ENCODE measurements around the gene PHKA2. TPM values are rescaled to one million over a fixed set of nuclear protein-coding genes. Genes with fewer than 3 reads are reported as not detected.

PHKA2 gene, protein sequence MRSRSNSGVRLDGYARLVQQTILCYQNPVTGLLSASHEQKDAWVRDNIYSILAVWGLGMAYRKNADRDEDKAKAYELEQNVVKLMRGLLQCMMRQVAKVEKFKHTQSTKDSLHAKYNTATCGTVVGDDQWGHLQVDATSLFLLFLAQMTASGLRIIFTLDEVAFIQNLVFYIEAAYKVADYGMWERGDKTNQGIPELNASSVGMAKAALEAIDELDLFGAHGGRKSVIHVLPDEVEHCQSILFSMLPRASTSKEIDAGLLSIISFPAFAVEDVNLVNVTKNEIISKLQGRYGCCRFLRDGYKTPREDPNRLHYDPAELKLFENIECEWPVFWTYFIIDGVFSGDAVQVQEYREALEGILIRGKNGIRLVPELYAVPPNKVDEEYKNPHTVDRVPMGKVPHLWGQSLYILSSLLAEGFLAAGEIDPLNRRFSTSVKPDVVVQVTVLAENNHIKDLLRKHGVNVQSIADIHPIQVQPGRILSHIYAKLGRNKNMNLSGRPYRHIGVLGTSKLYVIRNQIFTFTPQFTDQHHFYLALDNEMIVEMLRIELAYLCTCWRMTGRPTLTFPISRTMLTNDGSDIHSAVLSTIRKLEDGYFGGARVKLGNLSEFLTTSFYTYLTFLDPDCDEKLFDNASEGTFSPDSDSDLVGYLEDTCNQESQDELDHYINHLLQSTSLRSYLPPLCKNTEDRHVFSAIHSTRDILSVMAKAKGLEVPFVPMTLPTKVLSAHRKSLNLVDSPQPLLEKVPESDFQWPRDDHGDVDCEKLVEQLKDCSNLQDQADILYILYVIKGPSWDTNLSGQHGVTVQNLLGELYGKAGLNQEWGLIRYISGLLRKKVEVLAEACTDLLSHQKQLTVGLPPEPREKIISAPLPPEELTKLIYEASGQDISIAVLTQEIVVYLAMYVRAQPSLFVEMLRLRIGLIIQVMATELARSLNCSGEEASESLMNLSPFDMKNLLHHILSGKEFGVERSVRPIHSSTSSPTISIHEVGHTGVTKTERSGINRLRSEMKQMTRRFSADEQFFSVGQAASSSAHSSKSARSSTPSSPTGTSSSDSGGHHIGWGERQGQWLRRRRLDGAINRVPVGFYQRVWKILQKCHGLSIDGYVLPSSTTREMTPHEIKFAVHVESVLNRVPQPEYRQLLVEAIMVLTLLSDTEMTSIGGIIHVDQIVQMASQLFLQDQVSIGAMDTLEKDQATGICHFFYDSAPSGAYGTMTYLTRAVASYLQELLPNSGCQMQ
- 9.4 and 10.0 TPM in 2 replicates for total RNA-seq (2012; rRNA removed)
- polyA plus RNA-seq (2012; rRNA removed): 21.1 and 21.5 TPM in 2 replicates
- 7.0 and 12.9 TPM in 2 replicates for polyA plus RNA-seq (2012; cell fraction: cytosol; rRNA removed)
- 157 and 189 TPM in 2 replicates for polyA plus RNA-seq (2012; cell fraction: nucleus; rRNA removed; ENCODE audit: low replicate concordance)
- percentile 55 among the genes with signal in this experiment for Bru-seq, nascent RNA
- BruChase-seq, experiment 1, labeled RNA remaining after a 6-hour chase: percentile 51 among the genes with signal in this experiment
- BruChase-seq, experiment 2, labeled RNA remaining after a 2-hour chase: percentile 51 among the genes with signal in this experiment
- long read RNA-seq, full-length matches to known transcripts: 3 of 6 reads
- long read RNA-seq, partial matches to known transcripts: 0 of 6 reads
- long read RNA-seq, other reads (novel, unspliced or antisense): 3 of 6 reads

DNA sequence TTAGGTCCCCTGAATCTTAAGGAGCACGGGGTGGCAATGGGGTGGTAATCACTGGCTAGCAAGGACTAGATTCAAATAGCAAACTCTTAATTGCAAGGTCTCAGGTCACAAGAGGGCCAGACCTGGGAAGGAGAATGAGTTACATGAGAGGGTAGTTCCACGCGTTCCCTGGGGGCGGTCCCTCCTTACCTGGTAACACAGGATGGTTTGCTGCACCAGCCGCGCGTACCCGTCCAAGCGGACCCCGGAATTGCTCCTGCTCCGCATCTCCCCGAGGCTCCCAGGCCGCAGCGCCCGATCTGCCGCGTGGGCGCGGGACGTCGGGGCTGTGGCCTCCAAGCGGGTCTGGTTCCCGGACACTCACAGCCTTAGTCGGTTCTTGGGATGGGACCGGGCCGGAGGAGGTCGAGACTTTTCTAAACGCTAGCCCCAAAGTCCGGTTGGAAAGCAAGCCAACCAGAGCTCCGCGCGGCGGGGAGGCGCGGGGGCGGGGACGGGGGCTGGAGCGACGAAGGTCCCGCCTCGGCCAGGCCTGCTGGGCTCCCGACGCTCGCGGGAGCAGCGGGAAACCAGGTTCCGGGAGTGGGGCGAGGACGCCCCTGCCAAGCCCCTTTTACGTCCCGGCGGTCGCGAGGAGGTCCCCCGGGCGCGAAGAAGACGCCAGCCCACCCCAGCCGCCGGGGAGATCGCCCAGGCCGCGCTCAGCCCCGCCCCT lies at the start of gene PHKA2:
PHKA2 (minus strand) TSS at position 449 of the 715 bp plus-strand sequence; CDS start at position 267, 182 bp downstream.
- H3K14ac ChIP-seq (replicated peaks; ENCODE audit: low read depth, low read length): peak within 1 kb of the TSS; percentile 58
- dilution Hi-C loops (cut with HindIII; ENCODE audit: low sequenced_read_pairs, unreplicated experiment) (no loop called here), intact Hi-C loops (cut with micrococcal nuclease) (loop anchor here (10.0 kb wide), 1 partner anchor 569 kb away; no protein-coding TSS in a partner anchor), in situ Hi-C loops (cut with MboI; ENCODE audit: low sequenced_read_pairs) (no loop called here)
- peak within 1 kb of the TSS; percentile 44; the same call in 1 of the 2 replicates for H3K56ac ChIP-seq (ENCODE audit: extremely low read depth, insufficient read depth, low read length)
- H2AK5ac ChIP-seq (ENCODE audit: low read depth, low read length): no peak within 1 kb of the TSS
- H2AFZ ChIP-seq (replicated peaks; ENCODE audit: low read length, poor library complexity): peak within 1 kb of the TSS; percentile 93
- peak within 1 kb of the TSS; percentile 84 for H2BK5ac ChIP-seq (ENCODE audit: low read depth, low read length, poor library complexity, severe bottlenecking)
- peak within 1 kb of the TSS; percentile 75 for H4K91ac ChIP-seq (ENCODE audit: insufficient read depth, low read depth, low read length)
- BruUV-seq (replicated peaks): no TSS peak
- H2AK9ac ChIP-seq (replicated peaks; ENCODE audit: low read depth, low read length, poor library complexity): peak within 1 kb of the TSS; percentile 5
- peak within 1 kb of the TSS; percentile 85 for H3K27ac ChIP-seq (ENCODE audit: insufficient read depth, low read length)
- H4K8ac ChIP-seq (ENCODE audit: low read depth in 2 of 2, low read length in 2 of 2): peak within 1 kb of the TSS; percentile 85 to 94; a peak in 3 of 4 replicates
- H3K4me2 ChIP-seq (ENCODE audit: low read depth, low read length): peak within 1 kb of the TSS; percentile 98
- CTCF ChIA-PET: interaction anchor here (0.6 kb wide), 1 partner anchor 638 kb away, joined by 3 read pairs; no protein-coding TSS in a partner anchor
- WGBS, 2 experiments (ENCODE audit: extremely low coverage in 2 of 2, insufficient read length in 1 of 2): 32% methylated on average over 22 of the region's 64 CpGs; no CpG with 5 or more reads in 1 of the 2 experiments
- no peaks in the 10 kb centered on the region; the same call in none of the 2 replicates for H3K36me3 ChIP-seq (ENCODE audit: control insufficient read depth, insufficient read depth, low read length)
- peak; percentile 79 for ATAC-seq (ENCODE audit: low read depth)
- H2BK120ac ChIP-seq (ENCODE audit: low read depth, low read length): peak within 1 kb of the TSS; percentile 30; the same call in 1 of the 2 replicates
- no peaks in the 10 kb centered on the region for H4K20me1 ChIP-seq (ENCODE audit: insufficient read depth, low read length)
- 0 out of 2 replicates have a peak, but pooled peaks cover 2% of the 10 kb centered on the region for H3K4me1 ChIP-seq (ENCODE audit: control insufficient read depth, insufficient read depth, low read length)
- peaks cover 10 to 22% of the 10 kb centered on the region in 2 experiments; a peak in 3 of 4 replicates for H3K79me1 ChIP-seq (ENCODE audit: low read depth in 1 of 2, low read length in 2 of 2)
- H4K5ac ChIP-seq (ENCODE audit: low read depth, low read length): peak within 1 kb of the TSS; percentile 86
- no peaks in the 10 kb centered on the region for H3K9me3 ChIP-seq (ENCODE audit: control insufficient read depth, insufficient read depth, low read length)
- TF ChIP-seq BHLHE40 (IDR thresholded peaks at IDR 0.05; ENCODE audit: low read depth, low read length): no peak
- 0 out of 2 replicates have a peak, but pooled peaks have one; percentile 11 for TF ChIP-seq MXI1 (IDR thresholded peaks at IDR 0.05; ENCODE audit: borderline replicate concordance, low read depth, low read length)
- peak within 1 kb of the TSS; percentile 82 for H3K9ac ChIP-seq (ENCODE audit: low read depth, low read length)
- peak within 1 kb of the TSS; percentile 24; the same call in 1 of the 2 replicates for H3K18ac ChIP-seq (ENCODE audit: low read depth, low read length)
- peak within 1 kb of the TSS; percentile 21; the same call in 1 of the 2 replicates for H3K23ac ChIP-seq (ENCODE audit: low read depth, low read length)
- H3K27me3 ChIP-seq (ENCODE audit: control insufficient read depth, insufficient read depth, low read length): no peaks in the 10 kb centered on the region
- POLR2A ChIA-PET (ENCODE audit: unreplicated experiment): no interaction called here
- DNase-seq: no peak
- no peaks in the 10 kb centered on the region for H3K9me1 ChIP-seq (ENCODE audit: insufficient read depth, low read length)
- no peak within 1 kb of the TSS for H2BK15ac ChIP-seq (ENCODE audit: low read depth, low read length)
- H3K4ac ChIP-seq (ENCODE audit: low read depth, low read length): peak within 1 kb of the TSS; percentile 71
- H2BK20ac ChIP-seq (ENCODE audit: low read depth, low read length): no peak within 1 kb of the TSS
- H3K4me3 ChIP-seq (ENCODE audit: insufficient read depth, low read depth, low read length): peak within 1 kb of the TSS; percentile 91
